Esophagus squamous epithelium (tissue), 5 donors: ENCODE data around the gene ADARB2. TPM values are rescaled to one million over a fixed set of nuclear protein-coding genes. Genes with fewer than 3 reads are reported as not detected.

Source experiments
- DNase-seq: peaks from one replicate; lab custom pipeline; 2025; lab: John Stamatoyannopoulos, UW
- H3K27ac ChIP-seq, 4 donors: fragments of 200-600 bp; sonication (generic); one replicate each; pipeline ENCODE4 v1.5.1; 2016 to 2019; ENCODE audit warnings: mild to moderate bottlenecking in 1 of 4
- H3K27me3 ChIP-seq, 4 donors: fragments of 200-600 bp; sonication (generic); 1 replicate in 3 of 4; 2 replicates in 1 of 4; pipeline versions ENCODE4 v1.5.1 to v1.6.0; 2017 to 2021; ENCODE audit warnings: antibody characterized with exemption in 1 of 4
- H3K36me3 ChIP-seq, 3 donors: fragments of 200-600 bp; sonication (generic); one replicate each; pipeline ENCODE4 v1.5.1; 2016 to 2019
- H3K4me1 ChIP-seq, 3 donors: fragments of 200-600 bp; sonication (generic); one replicate each; pipeline ENCODE4 v1.5.1; 2017 to 2019
- H3K4me3 ChIP-seq, 4 donors: fragments of 200-600 bp; sonication (generic); 1 replicate in 3 of 4; 2 replicates in 1 of 4; pipeline ENCODE4 v1.5.1; 2016 to 2019; ENCODE audit warnings: mild to moderate bottlenecking in 2 of 4, moderate library complexity in 1 of 4
- H3K9me3 ChIP-seq, 3 donors: fragments of 200-600 bp; sonication (generic); one replicate each; pipeline ENCODE4 v1.5.1; 2016 to 2019
- POLR2A ChIP-seq, 4 donors: fragments of 450-650 bp; IDR thresholded peaks; one replicate each; pipeline ENCODE4 v1.6.1; 2017; ENCODE audit warnings: antibody characterized with exemption in 4 of 4, mild to moderate bottlenecking in 4 of 4, moderate library complexity in 3 of 4
- WGBS, 2 donors: methylation state at CpG; one replicate each; pipeline ENCODE4 v1.1.5; 2018; 5-methylcytosine and 5-hydroxymethylcytosine counted together
- intact Hi-C: fragments of 100-400 bp; cut with DNase I; formaldehyde crosslinking; loops from one replicate; pipeline ENCODE4 v1.15.0; 2022
- total RNA-seq, 4 donors: library from RNA; depleted of rRNA; stranded (reverse); fragments of >200 nt; gene quantifications; one replicate each; pipeline ENCODE4 v1.1.0, GENCODE V29; 2016
- TF ChIP-seq, protein P1 (sequence below), 6 experiments: fragments of 450-650 bp in 4 of 6; fragments of 200-600 bp in 2 of 6; sonication (generic) in 2 of 6; IDR thresholded peaks; one replicate each; pipeline ENCODE4 v1.5.1; 2016 to 2019; ENCODE audit warnings: antibody characterized with exemption in 6 of 6, mild to moderate bottlenecking in 4 of 6, moderate library complexity in 4 of 6
- donor health status: DM: yes; HTN: yes; CAD: no.

The ADARB2 gene
- total RNA-seq, 4 donors from 2014 or later: 0.21 to 3.5 (median 1.5) TPM

DNA sequence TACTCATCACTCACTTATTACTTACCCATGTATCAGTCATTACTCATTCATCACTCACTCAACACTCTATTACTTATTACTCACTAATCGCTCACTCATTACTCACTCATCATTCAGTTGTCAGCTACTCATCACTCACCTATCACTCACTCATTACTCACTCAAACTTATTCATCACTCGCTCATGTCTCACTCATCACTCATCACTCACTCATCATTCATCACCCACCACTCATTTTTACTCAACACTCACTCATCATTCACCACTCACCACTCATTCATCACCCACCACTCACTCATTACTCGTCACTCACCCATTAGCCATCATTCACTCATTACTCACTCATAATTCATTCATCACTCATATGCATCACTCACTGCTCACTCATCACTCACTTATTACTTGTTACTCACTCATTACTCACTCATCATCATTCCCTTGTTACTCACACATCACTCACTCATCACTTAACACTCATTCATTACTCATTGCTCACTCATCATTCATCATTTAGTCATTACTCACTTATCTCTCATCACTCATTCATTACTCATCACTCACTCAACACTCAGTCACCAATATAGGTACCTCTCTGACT, 237.9 kb downstream of the ADARB2 start:
- WGBS, 2 donors: 46 to 63% methylated on average over 3 of the region's 3 CpGs
- H3K27me3 ChIP-seq: no peaks in the 10 kb centered on the region
- intact Hi-C loops: no loop called here
- no peaks in the 10 kb centered on the region for H3K36me3 ChIP-seq
- H3K27ac ChIP-seq: peak overlapping the region in 1 of 4 donors; percentile 8
- TF ChIP-seq POLR2A (IDR thresholded peaks at IDR 0.05): no peak
- TF ChIP-seq, protein P1, sequence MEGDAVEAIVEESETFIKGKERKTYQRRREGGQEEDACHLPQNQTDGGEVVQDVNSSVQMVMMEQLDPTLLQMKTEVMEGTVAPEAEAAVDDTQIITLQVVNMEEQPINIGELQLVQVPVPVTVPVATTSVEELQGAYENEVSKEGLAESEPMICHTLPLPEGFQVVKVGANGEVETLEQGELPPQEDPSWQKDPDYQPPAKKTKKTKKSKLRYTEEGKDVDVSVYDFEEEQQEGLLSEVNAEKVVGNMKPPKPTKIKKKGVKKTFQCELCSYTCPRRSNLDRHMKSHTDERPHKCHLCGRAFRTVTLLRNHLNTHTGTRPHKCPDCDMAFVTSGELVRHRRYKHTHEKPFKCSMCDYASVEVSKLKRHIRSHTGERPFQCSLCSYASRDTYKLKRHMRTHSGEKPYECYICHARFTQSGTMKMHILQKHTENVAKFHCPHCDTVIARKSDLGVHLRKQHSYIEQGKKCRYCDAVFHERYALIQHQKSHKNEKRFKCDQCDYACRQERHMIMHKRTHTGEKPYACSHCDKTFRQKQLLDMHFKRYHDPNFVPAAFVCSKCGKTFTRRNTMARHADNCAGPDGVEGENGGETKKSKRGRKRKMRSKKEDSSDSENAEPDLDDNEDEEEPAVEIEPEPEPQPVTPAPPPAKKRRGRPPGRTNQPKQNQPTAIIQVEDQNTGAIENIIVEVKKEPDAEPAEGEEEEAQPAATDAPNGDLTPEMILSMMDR (IDR thresholded peaks at IDR 0.05): no peak
- no peak overlapping the region for H3K4me3 ChIP-seq
- no peak for DNase-seq
- peaks cover 0 to 16% (median 6%) of the 10 kb centered on the region in 3 donors for H3K9me3 ChIP-seq
- H3K4me1 ChIP-seq: no peaks in the 10 kb centered on the region

DNA sequence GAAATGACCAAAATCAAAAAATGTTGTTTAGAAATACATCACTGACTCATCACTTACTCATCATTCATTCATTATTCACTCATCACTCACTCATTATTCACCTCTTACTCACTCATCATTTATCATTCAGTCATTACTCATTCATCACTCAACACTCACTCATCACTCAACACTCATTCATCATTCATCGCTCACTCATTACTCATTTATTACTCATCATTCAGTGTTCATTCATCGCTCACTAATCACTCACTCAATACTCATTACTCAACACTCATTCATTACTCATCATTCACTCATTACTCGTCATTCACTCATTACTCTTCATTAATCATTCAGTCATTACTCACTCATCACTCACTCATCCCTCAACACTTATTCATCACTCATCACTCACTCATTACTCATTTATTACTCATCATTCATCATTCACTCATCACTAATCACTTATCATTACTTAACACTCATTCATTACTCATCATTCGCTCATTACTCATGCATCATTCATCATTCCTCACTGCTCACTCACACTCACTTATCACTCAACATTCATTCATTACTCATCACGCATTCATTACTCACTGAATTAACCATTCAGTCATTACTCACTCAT, 238.5 kb downstream of the ADARB2 start:
- H3K36me3 ChIP-seq: no peaks in the 10 kb centered on the region
- DNase-seq: no peak
- WGBS, 2 donors: 29 to 44% methylated on average over 5 of the region's 5 CpGs
- no peak overlapping the region for H3K27ac ChIP-seq
- peaks cover 0 to 16% (median 6%) of the 10 kb centered on the region in 3 donors for H3K9me3 ChIP-seq
- no peak for TF ChIP-seq POLR2A (IDR thresholded peaks at IDR 0.05)
- TF ChIP-seq, protein P1 (IDR thresholded peaks at IDR 0.05): no peak
- H3K27me3 ChIP-seq: no peaks in the 10 kb centered on the region
- no peaks in the 10 kb centered on the region for H3K4me1 ChIP-seq
- H3K4me3 ChIP-seq: no peak overlapping the region
- intact Hi-C loops: no loop called here

DNA sequence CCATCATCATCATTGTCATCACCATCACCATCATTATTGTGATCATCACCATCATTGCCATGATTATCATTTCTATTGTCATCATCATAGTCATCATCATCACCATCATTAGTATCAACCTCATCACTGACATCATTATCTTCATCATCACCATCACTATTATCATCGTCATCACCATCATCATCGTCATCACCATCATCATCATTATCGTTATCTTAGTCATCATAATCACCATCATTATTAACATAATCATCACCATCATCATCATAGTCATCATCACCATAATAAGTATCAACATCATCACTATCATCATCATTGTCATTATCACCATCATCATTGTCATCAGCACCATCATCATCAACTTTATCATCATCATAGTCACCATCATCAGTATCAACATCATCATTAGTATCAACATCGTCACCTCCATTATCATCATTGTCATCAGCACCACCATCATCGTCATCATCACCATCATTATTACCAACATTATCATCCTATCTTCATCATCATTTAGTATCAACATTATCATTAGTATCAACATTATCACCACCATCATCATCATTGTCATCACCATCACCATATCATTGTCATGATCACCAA, 241.3 kb downstream of the ADARB2 start:
- no peak for TF ChIP-seq POLR2A (IDR thresholded peaks at IDR 0.05)
- TF ChIP-seq, protein P1 (IDR thresholded peaks at IDR 0.05): no peak
- Histone ChIP-seq H3K27me3 (no peaks in the 10 kb centered on the region), H3K27ac (no peak overlapping the region), H3K4me3 (no peak overlapping the region), H3K36me3 (no peaks in the 10 kb centered on the region), H3K9me3 (peaks cover 0 to 16% (median 6%) of the 10 kb centered on the region in 3 donors), H3K4me1 (no peaks in the 10 kb centered on the region)
- no peak for DNase-seq
- 86 to 93% methylated on average over 5 of the region's 5 CpGs for WGBS, 2 donors
- intact Hi-C loops: no loop called here

DNA sequence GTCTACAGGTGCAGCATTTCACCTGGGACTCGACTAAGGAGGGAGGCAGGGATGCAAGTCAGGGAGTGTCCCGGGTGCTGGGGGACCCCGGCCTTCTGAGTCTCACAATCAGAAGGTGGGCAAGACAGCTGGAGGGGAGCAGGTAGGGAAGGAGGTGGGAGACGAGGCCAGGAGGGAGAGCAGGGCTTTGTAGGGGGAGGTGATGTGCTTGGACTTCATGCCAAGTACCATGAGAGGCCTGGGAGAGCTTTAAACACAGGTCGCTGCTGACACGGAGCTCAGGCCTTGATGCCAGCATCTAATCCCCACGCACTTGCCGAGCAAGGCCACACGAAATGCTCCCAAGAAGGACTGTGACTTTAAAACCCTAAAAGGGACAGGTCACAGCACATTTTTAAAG, 244.7 kb downstream of the ADARB2 start:
- no peak for TF ChIP-seq POLR2A (IDR thresholded peaks at IDR 0.05)
- TF ChIP-seq, protein P1 (IDR thresholded peaks at IDR 0.05): no peak
- Histone ChIP-seq H3K27me3 (no peaks in the 10 kb centered on the region), H3K4me1 (no peaks in the 10 kb centered on the region), H3K9me3 (no peaks in the 10 kb centered on the region), H3K27ac (no peak overlapping the region), H3K4me3 (no peak overlapping the region), H3K36me3 (no peaks in the 10 kb centered on the region)
- WGBS, 2 donors: 72 to 82% methylated on average over 6 to 9 of the region's 9 CpGs
- no peak for DNase-seq
- intact Hi-C loops: no loop called here

DNA sequence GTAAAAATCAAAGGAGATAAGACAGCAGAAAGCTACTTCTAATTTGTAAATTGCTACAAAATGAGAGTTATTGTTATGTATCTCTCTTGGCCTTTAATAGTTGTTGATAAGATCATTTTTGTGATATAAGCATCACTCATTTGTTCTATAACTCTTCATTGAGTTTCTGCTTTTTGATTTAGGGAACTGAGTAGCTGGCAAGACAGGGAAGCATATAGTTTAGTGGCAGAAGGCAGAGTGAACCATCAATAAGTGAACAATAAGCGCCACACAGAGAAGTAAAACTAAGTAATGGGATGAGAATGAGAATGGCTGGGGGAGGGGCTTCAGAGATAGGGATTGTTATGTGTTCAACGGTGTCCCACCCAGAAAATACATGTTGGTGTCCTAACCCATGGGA, 245.4 kb downstream of the ADARB2 start:
- Histone ChIP-seq H3K4me3 (no peak overlapping the region), H3K4me1 (no peaks in the 10 kb centered on the region), H3K36me3 (no peaks in the 10 kb centered on the region), H3K27me3 (no peaks in the 10 kb centered on the region), H3K9me3 (no peaks in the 10 kb centered on the region), H3K27ac (no peak overlapping the region)
- TF ChIP-seq, protein P1 (IDR thresholded peaks at IDR 0.05): no peak
- no peak for TF ChIP-seq POLR2A (IDR thresholded peaks at IDR 0.05)
- 89 to 90% methylated on average over 2 of the region's 2 CpGs for WGBS, 2 donors
- DNase-seq: no peak
- intact Hi-C loops: no loop called here
